ENCODE data around the gene MMP7. TPM values are rescaled to one million over a fixed set of nuclear protein-coding genes. Genes with fewer than 3 reads are reported as not detected.
A peak's percentile ranks its signal among the peaks of the same experiment; 100 is the strongest.

Gene MMP7
- total RNA-seq, 1 donor: under 0.01 TPM

GRCh38 chr11:102538932-102539331, 8.4 kb upstream of the MMP7 start:
- no peak overlapping the region for H2AFZ ChIP-seq (ENCODE audit: low read length)
- H3K4me2 ChIP-seq (ENCODE audit: insufficient read depth, low read length): no peak overlapping the region
- DNase-seq (ENCODE audit: insufficient read length, low spot score, missing footprints): no peak
- H3K9me3 ChIP-seq (ENCODE audit: low read depth, low read length): no peaks in the 10 kb centered on the region
- no peaks in the 10 kb centered on the region for H4K20me1 ChIP-seq (ENCODE audit: insufficient read depth, low read length)
- no peaks in the 10 kb centered on the region for H3K27me3 ChIP-seq (ENCODE audit: insufficient read depth, low read length)
- H3K4me3 ChIP-seq (ENCODE audit: insufficient read depth, low read length): no peak overlapping the region
- H3K4me1 ChIP-seq (ENCODE audit: insufficient read depth, low read length): no peaks in the 10 kb centered on the region
- TF ChIP-seq, protein P1, sequence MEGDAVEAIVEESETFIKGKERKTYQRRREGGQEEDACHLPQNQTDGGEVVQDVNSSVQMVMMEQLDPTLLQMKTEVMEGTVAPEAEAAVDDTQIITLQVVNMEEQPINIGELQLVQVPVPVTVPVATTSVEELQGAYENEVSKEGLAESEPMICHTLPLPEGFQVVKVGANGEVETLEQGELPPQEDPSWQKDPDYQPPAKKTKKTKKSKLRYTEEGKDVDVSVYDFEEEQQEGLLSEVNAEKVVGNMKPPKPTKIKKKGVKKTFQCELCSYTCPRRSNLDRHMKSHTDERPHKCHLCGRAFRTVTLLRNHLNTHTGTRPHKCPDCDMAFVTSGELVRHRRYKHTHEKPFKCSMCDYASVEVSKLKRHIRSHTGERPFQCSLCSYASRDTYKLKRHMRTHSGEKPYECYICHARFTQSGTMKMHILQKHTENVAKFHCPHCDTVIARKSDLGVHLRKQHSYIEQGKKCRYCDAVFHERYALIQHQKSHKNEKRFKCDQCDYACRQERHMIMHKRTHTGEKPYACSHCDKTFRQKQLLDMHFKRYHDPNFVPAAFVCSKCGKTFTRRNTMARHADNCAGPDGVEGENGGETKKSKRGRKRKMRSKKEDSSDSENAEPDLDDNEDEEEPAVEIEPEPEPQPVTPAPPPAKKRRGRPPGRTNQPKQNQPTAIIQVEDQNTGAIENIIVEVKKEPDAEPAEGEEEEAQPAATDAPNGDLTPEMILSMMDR (IDR thresholded peaks at IDR 0.05; ENCODE audit: extremely low read depth, low read depth, low read length): no peak
- H3K36me3 ChIP-seq (ENCODE audit: insufficient read depth, low read length): no peaks in the 10 kb centered on the region
- no peak overlapping the region for H3K27ac ChIP-seq (ENCODE audit: low read depth, low read length)
- no peaks in the 10 kb centered on the region for H3K79me2 ChIP-seq (ENCODE audit: insufficient read depth, low read length)

DNA sequence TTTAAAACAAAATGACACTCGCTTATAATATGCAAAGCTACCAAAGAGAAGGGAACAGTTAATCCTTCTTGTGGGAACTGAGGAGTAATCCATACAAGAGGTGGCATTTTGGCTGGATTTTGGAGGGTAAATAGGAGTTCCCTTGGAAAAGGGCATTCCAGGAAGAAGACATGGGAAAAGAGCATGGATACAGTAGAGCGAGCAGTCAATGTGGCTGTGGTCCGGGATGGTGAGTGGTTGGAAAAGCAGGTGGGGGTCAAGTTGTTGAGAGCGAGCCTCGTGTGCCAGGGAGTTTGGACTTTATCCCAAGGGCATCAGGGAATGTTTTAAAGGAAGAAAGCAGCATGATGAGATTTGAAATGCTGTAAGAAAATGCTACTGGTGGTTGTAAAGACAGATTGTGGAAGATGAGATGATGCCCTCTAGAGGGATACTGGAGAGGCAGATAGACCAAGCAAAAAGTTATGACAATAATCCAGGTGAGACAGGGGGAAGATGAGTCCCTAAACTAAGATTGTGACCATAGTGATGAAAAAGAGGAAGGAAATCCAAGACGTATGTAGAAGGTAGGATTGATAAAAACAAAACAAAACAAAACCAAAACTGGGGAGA, 3.8 kb upstream of the MMP7 start:
- Histone ChIP-seq H3K4me3 (ENCODE audit: insufficient read depth, low read length) (peak overlapping the region; percentile 34), H3K4me1 (ENCODE audit: insufficient read depth, low read length) (peaks cover 6% of the 10 kb centered on the region), H3K79me2 (ENCODE audit: insufficient read depth, low read length) (no peaks in the 10 kb centered on the region), H3K36me3 (ENCODE audit: insufficient read depth, low read length) (no peaks in the 10 kb centered on the region), H3K27ac (ENCODE audit: low read depth, low read length) (no peak overlapping the region), H3K27me3 (ENCODE audit: insufficient read depth, low read length) (no peaks in the 10 kb centered on the region), H4K20me1 (ENCODE audit: insufficient read depth, low read length) (no peaks in the 10 kb centered on the region), H2AFZ (ENCODE audit: low read length) (peak overlapping the region; percentile 66), H3K9me3 (ENCODE audit: low read depth, low read length) (no peaks in the 10 kb centered on the region), H3K4me2 (ENCODE audit: insufficient read depth, low read length) (peak overlapping the region; percentile 35)
- TF ChIP-seq, protein P1 (IDR thresholded peaks at IDR 0.05; ENCODE audit: extremely low read depth, low read depth, low read length): peak; percentile 42
- DNase-seq (ENCODE audit: insufficient read length, low spot score, missing footprints): no peak

DNA sequence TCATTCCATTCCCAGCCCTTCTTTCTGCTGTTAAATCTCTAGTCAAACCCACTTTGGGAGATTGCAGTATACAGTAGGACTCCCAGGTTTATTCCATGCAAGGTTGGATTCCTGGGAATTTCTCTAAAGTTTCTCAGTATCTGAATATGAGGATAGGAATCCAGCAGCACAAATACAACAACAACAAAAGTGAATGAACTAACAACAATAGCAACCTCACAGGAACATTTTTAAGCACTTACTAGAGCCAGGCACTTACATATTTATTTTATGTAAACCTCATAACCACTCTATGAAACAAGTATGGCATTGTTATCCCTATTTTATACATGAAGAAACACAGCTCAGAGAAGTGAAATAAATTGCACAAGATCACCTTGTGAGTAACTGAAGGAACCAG, 1.9 kb downstream of the MMP7 start:
- no peaks in the 10 kb centered on the region for H3K36me3 ChIP-seq (ENCODE audit: insufficient read depth, low read length)
- no peaks in the 10 kb centered on the region for H3K79me2 ChIP-seq (ENCODE audit: insufficient read depth, low read length)
- no peaks in the 10 kb centered on the region for H3K9me3 ChIP-seq (ENCODE audit: low read depth, low read length)
- DNase-seq (ENCODE audit: insufficient read length, low spot score, missing footprints): no peak
- no peaks in the 10 kb centered on the region for H3K27me3 ChIP-seq (ENCODE audit: insufficient read depth, low read length)
- no peak overlapping the region for H3K4me3 ChIP-seq (ENCODE audit: insufficient read depth, low read length)
- peaks cover 6% of the 10 kb centered on the region for H3K4me1 ChIP-seq (ENCODE audit: insufficient read depth, low read length)
- no peak overlapping the region for H3K4me2 ChIP-seq (ENCODE audit: insufficient read depth, low read length)
- H2AFZ ChIP-seq (ENCODE audit: low read length): no peak overlapping the region
- no peaks in the 10 kb centered on the region for H4K20me1 ChIP-seq (ENCODE audit: insufficient read depth, low read length)
- TF ChIP-seq, protein P1 (IDR thresholded peaks at IDR 0.05; ENCODE audit: extremely low read depth, low read depth, low read length): no peak
- no peak overlapping the region for H3K27ac ChIP-seq (ENCODE audit: low read depth, low read length)

GRCh38 chr11:102527684-102528083, 2.9 kb downstream of the MMP7 start:
- Histone ChIP-seq H3K79me2 (ENCODE audit: insufficient read depth, low read length) (no peaks in the 10 kb centered on the region), H3K4me2 (ENCODE audit: insufficient read depth, low read length) (no peak overlapping the region), H2AFZ (ENCODE audit: low read length) (no peak overlapping the region), H3K4me3 (ENCODE audit: insufficient read depth, low read length) (no peak overlapping the region), H3K36me3 (ENCODE audit: insufficient read depth, low read length) (no peaks in the 10 kb centered on the region), H3K27ac (ENCODE audit: low read depth, low read length) (no peak overlapping the region), H4K20me1 (ENCODE audit: insufficient read depth, low read length) (no peaks in the 10 kb centered on the region), H3K4me1 (ENCODE audit: insufficient read depth, low read length) (peaks cover 6% of the 10 kb centered on the region), H3K27me3 (ENCODE audit: insufficient read depth, low read length) (no peaks in the 10 kb centered on the region), H3K9me3 (ENCODE audit: low read depth, low read length) (no peaks in the 10 kb centered on the region)
- TF ChIP-seq, protein P1 (IDR thresholded peaks at IDR 0.05; ENCODE audit: extremely low read depth, low read depth, low read length): no peak
- no peak for DNase-seq (ENCODE audit: insufficient read length, low spot score, missing footprints)

All from osteoblast (primary cell).